Measurements from ENCODE around the gene HSPA1A. TPM values are rescaled to one million over a fixed set of nuclear protein-coding genes. Genes with fewer than 3 reads are reported as not detected.

HSPA1A gene
- total and polyA plus RNA-seq, 11 donors, result 157 to 412 (median 196) TPM

GRCh38 chr6:31865205-31866118, 50.1 kb downstream of the HSPA1A start:
- DNase-seq, result no peak
- intact Hi-C loops (cut with DNase I), result loop anchor here in 1 of 10 donors (10.0 kb wide), 1 partner anchor 181 kb away; the partner anchor contains the start of gene LY6G5C
- no peak for ATAC-seq
- H3K27me3 ChIP-seq, result no peaks in the 10 kb centered on the region
- no peak overlapping the region for H3K27ac ChIP-seq
- H3K9me3 ChIP-seq, result no peaks in the 10 kb centered on the region
- TF ChIP-seq POLR2A (IDR thresholded peaks at IDR 0.05) (no peak), CTCF (IDR thresholded peaks at IDR 0.05) (no peak)
- H3K36me3 ChIP-seq, result peaks cover 0 to 9% (median 4%) of the 10 kb centered on the region in 9 donors
- H3K4me3 ChIP-seq, result no peak overlapping the region
- H3K4me1 ChIP-seq, result peaks cover 0 to 24% (median 16%) of the 10 kb centered on the region in 12 donors
- 82 to 84% (median 84%) methylated on average over 20 to 21 of the region's 21 CpGs for WGBS, 4 donors

Other genes with a start within 250 kb of the HSPA1A start
Only the 30 nearest of the 40 such genes appear.
- gene BAG6, start 162.9 kb upstream of the HSPA1A start, total RNA-seq, result 100 to 1,000 TPM; 265 to 499 (median 284) TPM
- 100 to 1,000 TPM; 307 to 378 TPM for gene BAG6, start 162.9 kb upstream of the HSPA1A start, polyA plus RNA-seq
- gene APOM, start 159.6 kb upstream of the HSPA1A start, total RNA-seq, result 1 to 10 TPM in 8 of 9 donors, under 1 TPM in 1; 0.54 to 4.3 (median 1.7) TPM
- 1 to 10 TPM; 2.4 to 6.6 TPM for gene APOM, start 159.6 kb upstream of the HSPA1A start, polyA plus RNA-seq
- 10 to 100 TPM; 16.5 to 23.8 (median 20.0) TPM for gene C6orf47, start 154.8 kb upstream of the HSPA1A start, total RNA-seq
- 10 to 100 TPM; 19.4 to 30.9 TPM for gene C6orf47, start 154.8 kb upstream of the HSPA1A start, polyA plus RNA-seq
- gene GPANK1, start 150.5 kb upstream of the HSPA1A start, total RNA-seq, result 10 to 100 TPM; 15.9 to 29.8 (median 19.5) TPM
- gene GPANK1, start 150.5 kb upstream of the HSPA1A start, polyA plus RNA-seq, result 10 to 100 TPM; 19.5 to 24.5 TPM
- 100 to 1,000 TPM; 111 to 323 (median 116) TPM for gene CSNK2B, start 149.5 kb upstream of the HSPA1A start, total RNA-seq
- 100 to 1,000 TPM; 124 to 203 TPM for gene CSNK2B, start 149.5 kb upstream of the HSPA1A start, polyA plus RNA-seq
- 10 to 100 TPM in 1 of 9 donors, 1 to 10 TPM in 8; 1.4 to 12.0 (median 4.6) TPM for gene LY6G5B, start 145.6 kb upstream of the HSPA1A start, total RNA-seq
- gene LY6G5B, start 145.6 kb upstream of the HSPA1A start, polyA plus RNA-seq, result 1 to 10 TPM; 2.1 to 5.3 TPM
- gene LY6G5C, start 134.5 kb upstream of the HSPA1A start, total RNA-seq, result 1 to 10 TPM; 1.3 to 3.1 (median 2.2) TPM
- gene LY6G5C, start 134.5 kb upstream of the HSPA1A start, polyA plus RNA-seq, result 1 to 10 TPM; 1.4 to 3.0 TPM
- 10 to 100 TPM; 24.2 to 54.7 (median 27.4) TPM for gene ABHD16A, start 112.2 kb upstream of the HSPA1A start, total RNA-seq
- 10 to 100 TPM; 16.5 to 47.8 TPM for gene ABHD16A, start 112.2 kb upstream of the HSPA1A start, polyA plus RNA-seq
- not detected for gene LY6G6F, start 108.7 kb upstream of the HSPA1A start, total RNA-seq
- not detected for gene LY6G6F, start 108.7 kb upstream of the HSPA1A start, polyA plus RNA-seq
- gene LY6G6D, start 100.2 kb upstream of the HSPA1A start, total RNA-seq, result under 1 TPM in 1 of 9 donors, not detected in 8; 0.75 TPM
- gene LY6G6D, start 100.2 kb upstream of the HSPA1A start, polyA plus RNA-seq, result not detected
- gene LY6G6C, start 93.8 kb upstream of the HSPA1A start, total RNA-seq, result under 1 TPM in 1 of 9 donors, not detected in 8; 0.27 TPM
- not detected for gene LY6G6C, start 93.8 kb upstream of the HSPA1A start, polyA plus RNA-seq
- gene MPIG6B, start 92.2 kb upstream of the HSPA1A start, total RNA-seq, result under 1 TPM in 7 of 9 donors, not detected in 2; 0.19 to 1.00 (median 0.42) TPM
- gene MPIG6B, start 92.2 kb upstream of the HSPA1A start, polyA plus RNA-seq, result under 1 TPM; 0.17 to 0.23 TPM
- gene DDAH2, start 86.2 kb upstream of the HSPA1A start, total RNA-seq, result 10 to 100 TPM; 42.3 to 69.7 (median 53.2) TPM
- gene DDAH2, start 86.2 kb upstream of the HSPA1A start, polyA plus RNA-seq, result 10 to 100 TPM; 62.1 to 80.5 TPM
- 100 to 1,000 TPM in 6 of 9 donors, 10 to 100 TPM in 3; 72.5 to 310 (median 124) TPM for gene CLIC1, start 79.0 kb upstream of the HSPA1A start, total RNA-seq
- 100 to 1,000 TPM in 1 of 2 donors, 10 to 100 TPM in 1; 68.0 to 392 TPM for gene CLIC1, start 79.0 kb upstream of the HSPA1A start, polyA plus RNA-seq
- 1 to 10 TPM in 7 of 9 donors, under 1 TPM in 2; 0.44 to 8.4 (median 1.9) TPM for gene MSH5, start 75.5 kb upstream of the HSPA1A start, total RNA-seq
- 1 to 10 TPM; 1.0 to 2.3 TPM for gene MSH5, start 75.5 kb upstream of the HSPA1A start, polyA plus RNA-seq
- gene SAPCD1, start 52.9 kb upstream of the HSPA1A start, total RNA-seq, result 1 to 10 TPM in 1 of 9 donors, under 1 TPM in 2, not detected in 6; 0.73 to 1.5 (median 0.76) TPM
- under 1 TPM; 0.35 to 0.50 TPM for gene SAPCD1, start 52.9 kb upstream of the HSPA1A start, polyA plus RNA-seq
- 10 to 100 TPM in 7 of 9 donors, 1 to 10 TPM in 2; 8.0 to 25.8 (median 16.1) TPM for gene VWA7, start 38.2 kb upstream of the HSPA1A start, total RNA-seq
- gene VWA7, start 38.2 kb upstream of the HSPA1A start, polyA plus RNA-seq, result 1 to 10 TPM; 4.0 to 6.2 TPM
- 10 to 100 TPM; 18.6 to 61.8 (median 26.1) TPM for gene VARS1, start 19.8 kb upstream of the HSPA1A start, total RNA-seq
- gene VARS1, start 19.8 kb upstream of the HSPA1A start, polyA plus RNA-seq, result 10 to 100 TPM; 21.9 to 54.6 TPM
- gene LSM2, start 8.6 kb upstream of the HSPA1A start, total RNA-seq, result 10 to 100 TPM; 22.9 to 37.4 (median 25.9) TPM
- gene LSM2, start 8.6 kb upstream of the HSPA1A start, polyA plus RNA-seq, result 10 to 100 TPM; 27.5 to 64.7 TPM
- 1 to 10 TPM; 1.3 to 3.6 (median 1.8) TPM for gene HSPA1L, start 260 bp upstream of the HSPA1A start, total RNA-seq
- 1 to 10 TPM in 1 of 2 donors, under 1 TPM in 1; 0.95 to 1.9 TPM for gene HSPA1L, start 260 bp upstream of the HSPA1A start, polyA plus RNA-seq
- gene HSPA1B, start 12.2 kb downstream of the HSPA1A start, total RNA-seq, result 100 to 1,000 TPM; 120 to 306 (median 146) TPM
- 100 to 1,000 TPM in 1 of 2 donors, 10 to 100 TPM in 1; 35.2 to 149 TPM for gene HSPA1B, start 12.2 kb downstream of the HSPA1A start, polyA plus RNA-seq
- 10 to 100 TPM; 18.7 to 39.5 (median 27.6) TPM for gene NEU1, start 47.3 kb downstream of the HSPA1A start, total RNA-seq
- 10 to 100 TPM; 19.1 to 63.1 TPM for gene NEU1, start 47.3 kb downstream of the HSPA1A start, polyA plus RNA-seq
- gene SLC44A4, start 63.5 kb downstream of the HSPA1A start, total RNA-seq, result not detected
- gene SLC44A4, start 63.5 kb downstream of the HSPA1A start, polyA plus RNA-seq, result under 1 TPM in 1 of 2 donors, not detected in 1; 0.07 TPM
- 10 to 100 TPM in 8 of 9 donors, 1 to 10 TPM in 1; 9.0 to 22.1 (median 14.8) TPM for gene EHMT2, start 82.2 kb downstream of the HSPA1A start, total RNA-seq
- gene EHMT2, start 82.2 kb downstream of the HSPA1A start, polyA plus RNA-seq, result 10 to 100 TPM; 12.9 to 15.2 TPM
- gene ZBTB12, start 86.5 kb downstream of the HSPA1A start, total RNA-seq, result 1 to 10 TPM in 8 of 9 donors, under 1 TPM in 1; 0.99 to 4.3 (median 2.3) TPM
- 1 to 10 TPM; 2.2 to 2.8 TPM for gene ZBTB12, start 86.5 kb downstream of the HSPA1A start, polyA plus RNA-seq
- 100 to 1,000 TPM in 1 of 9 donors, 10 to 100 TPM in 1, 1 to 10 TPM in 6, under 1 TPM in 1; 0.69 to 103 (median 5.3) TPM for gene C2, start 112.2 kb downstream of the HSPA1A start, total RNA-seq
- gene C2, start 112.2 kb downstream of the HSPA1A start, polyA plus RNA-seq, result 1 to 10 TPM; 1.0 to 1.3 TPM
- 100 to 1,000 TPM in 1 of 9 donors, 10 to 100 TPM in 1, 1 to 10 TPM in 7; 3.0 to 151 (median 5.3) TPM for gene CFB, start 130.6 kb downstream of the HSPA1A start, total RNA-seq
- 1 to 10 TPM; 3.7 to 5.4 TPM for gene CFB, start 130.6 kb downstream of the HSPA1A start, polyA plus RNA-seq
- 10 to 100 TPM; 37.2 to 82.0 (median 46.4) TPM for gene NELFE, start 143.4 kb downstream of the HSPA1A start, total RNA-seq
- 10 to 100 TPM; 35.4 to 82.0 TPM for gene NELFE, start 143.4 kb downstream of the HSPA1A start, polyA plus RNA-seq
- gene SKIC2, start 143.6 kb downstream of the HSPA1A start, total RNA-seq, result 10 to 100 TPM; 24.5 to 51.8 (median 36.4) TPM
- gene SKIC2, start 143.6 kb downstream of the HSPA1A start, polyA plus RNA-seq, result 10 to 100 TPM; 29.3 to 35.1 TPM
- 10 to 100 TPM in 8 of 9 donors, 1 to 10 TPM in 1; 9.4 to 17.8 (median 12.8) TPM for gene DXO, start 156.6 kb downstream of the HSPA1A start, total RNA-seq
- gene DXO, start 156.6 kb downstream of the HSPA1A start, polyA plus RNA-seq, result 10 to 100 TPM; 11.3 to 14.3 TPM